ENCODE results near the gene HERC2.

The HERC2 gene

GRCh38 chr15:28118531-28118930 lies 203.4 kb downstream of the HERC2 start:
- no peaks in the 10 kb centered on the region for H3K4me1 ChIP-seq (ENCODE audit: low read depth, poor library complexity, severe bottlenecking)
- no peaks in the 10 kb centered on the region for H3K27me3 ChIP-seq (ENCODE audit: insufficient read depth, low read depth)
- H3K4me2 ChIP-seq, result no peak overlapping the region
- no peak overlapping the region for H3K4me3 ChIP-seq (IDR thresholded peaks at IDR 0.05; ENCODE audit: insufficient read depth, low read depth, low read length)
- H3K79me2 ChIP-seq (ENCODE audit: insufficient read depth, low read depth), result no peaks in the 10 kb centered on the region
- H3K27ac ChIP-seq, result no peak overlapping the region
- TF ChIP-seq CTCF (conservative IDR thresholded peaks at IDR 0.05; ENCODE audit: low read depth, low read length), result no peak
- H2AFZ ChIP-seq (ENCODE audit: low read depth), result no peak overlapping the region
- H3K36me3 ChIP-seq (ENCODE audit: insufficient read depth), result no peaks in the 10 kb centered on the region
- no peak overlapping the region for H3K9ac ChIP-seq
- H4K20me1 ChIP-seq (ENCODE audit: insufficient read depth), result no peaks in the 10 kb centered on the region

GRCh38 chr15:28118083-28118482 lies 203.9 kb downstream of the HERC2 start:
- Histone ChIP-seq H3K36me3 (ENCODE audit: insufficient read depth) (no peaks in the 10 kb centered on the region), H3K4me1 (ENCODE audit: low read depth, poor library complexity, severe bottlenecking) (no peaks in the 10 kb centered on the region)
- TF ChIP-seq CTCF (conservative IDR thresholded peaks at IDR 0.05; ENCODE audit: low read depth, low read length), result no peak

GRCh38 chr15:28117432-28117990 lies 204.5 kb downstream of the HERC2 start:
- Histone ChIP-seq H3K79me2 (ENCODE audit: insufficient read depth, low read depth) (no peaks in the 10 kb centered on the region), H3K4me2 (no peak overlapping the region), H2AFZ (ENCODE audit: low read depth) (no peak overlapping the region), H3K4me3 (IDR thresholded peaks at IDR 0.05; ENCODE audit: insufficient read depth, low read depth, low read length) (no peak overlapping the region), H3K27ac (no peak overlapping the region), H3K27me3 (ENCODE audit: insufficient read depth, low read depth) (no peaks in the 10 kb centered on the region), H4K20me1 (ENCODE audit: insufficient read depth) (no peaks in the 10 kb centered on the region), H3K4me1 (ENCODE audit: low read depth, poor library complexity, severe bottlenecking) (no peaks in the 10 kb centered on the region), H3K9ac (no peak overlapping the region), H3K36me3 (ENCODE audit: insufficient read depth) (no peaks in the 10 kb centered on the region)
- no peak for TF ChIP-seq CTCF (conservative IDR thresholded peaks at IDR 0.05; ENCODE audit: low read depth, low read length)

More at GRCh38 chr15:28118083-28118482, 203.9 kb downstream of the HERC2 start:
- no peak overlapping the region for H3K4me3 ChIP-seq (IDR thresholded peaks at IDR 0.05; ENCODE audit: insufficient read depth, low read depth, low read length)
- no peak overlapping the region for H3K4me2 ChIP-seq
- H3K79me2 ChIP-seq (ENCODE audit: insufficient read depth, low read depth), result no peaks in the 10 kb centered on the region
- H4K20me1 ChIP-seq (ENCODE audit: insufficient read depth), result no peaks in the 10 kb centered on the region
- H2AFZ ChIP-seq (ENCODE audit: low read depth), result no peak overlapping the region
- H3K27ac ChIP-seq, result no peak overlapping the region
- no peak overlapping the region for H3K9ac ChIP-seq
- no peaks in the 10 kb centered on the region for H3K27me3 ChIP-seq (ENCODE audit: insufficient read depth, low read depth)

GRCh38 chr15:28116521-28117431 lies 205.2 kb downstream of the HERC2 start:
- Histone ChIP-seq H3K27me3 (ENCODE audit: insufficient read depth, low read depth) (no peaks in the 10 kb centered on the region), H4K20me1 (ENCODE audit: insufficient read depth) (no peaks in the 10 kb centered on the region), H3K4me2 (no peak overlapping the region), H3K27ac (no peak overlapping the region), H3K4me1 (ENCODE audit: low read depth, poor library complexity, severe bottlenecking) (no peaks in the 10 kb centered on the region), H3K9ac (no peak overlapping the region), H2AFZ (ENCODE audit: low read depth) (no peak overlapping the region), H3K4me3 (IDR thresholded peaks at IDR 0.05; ENCODE audit: insufficient read depth, low read depth, low read length) (no peak overlapping the region), H3K79me2 (ENCODE audit: insufficient read depth, low read depth) (no peaks in the 10 kb centered on the region), H3K36me3 (ENCODE audit: insufficient read depth) (no peaks in the 10 kb centered on the region)
- no peak for TF ChIP-seq CTCF (conservative IDR thresholded peaks at IDR 0.05; ENCODE audit: low read depth, low read length)

All from KMS-11 (cell line).